HG03442 (cell line): ENCODE data around the gene RAD17.
"Not testable (repeated sequence)": the region's sequence is repeated elsewhere in the genome, so short reads cannot be mapped to it uniquely, and the experiment has no call there.

ENCODE experiments used
- ATAC-seq: cut with Tn5 transposase; IDR thresholded peaks from one replicate; pipeline ENCODE4 v1.9.1; 2021; ENCODE audit warnings: mild to moderate bottlenecking, moderate library complexity; ENCODE audit not compliant: unreplicated experiment

RAD17 gene

GRCh38 chr5:69372394-69372793 is 2.8 kb downstream of the RAD17 start:
- ATAC-seq: no peak

- ATAC-seq: peak; percentile 58
These were observed 5.4 kb downstream of the RAD17 start for GRCh38 chr5:69374911-69375446.

GRCh38 chr5:69378376-69378775 is 8.8 kb downstream of the RAD17 start:
- ATAC-seq: no peak

- ATAC-seq: no peak
These were observed 35.2 kb downstream of the RAD17 start for GRCh38 chr5:69404659-69405330.

GRCh38 chr5:69414885-69415583 is 45.4 kb downstream of the RAD17 start, which contains the start of gene MARVELD2:
Gene MARVELD2, plus strand, starts transcription at chr5:69415116. Its CDS starts 4,270 bp downstream, at chr5:69419386.
- peak; percentile 77 for ATAC-seq

GRCh38 chr5:69415584-69415958 is 46.0 kb downstream of the RAD17 start:
- no peak for ATAC-seq

- ATAC-seq: no peak
These were observed 46.6 kb downstream of the RAD17 start for GRCh38 chr5:69416180-69416579.

GRCh38 chr5:69416699-69417098 is 47.1 kb downstream of the RAD17 start:
- ATAC-seq: no peak

GRCh38 chr5:69418554-69418953 is 48.9 kb downstream of the RAD17 start:
- no peak for ATAC-seq

GRCh38 chr5:69431424-69432303 is 62.0 kb downstream of the RAD17 start:
- ATAC-seq: no peak

- ATAC-seq: peak; percentile 55
These were observed 63.0 kb downstream of the RAD17 start for GRCh38 chr5:69432412-69433206.

- not testable (repeated sequence) for ATAC-seq
These were observed 65.8 kb downstream of the RAD17 start for GRCh38 chr5:69435276-69435884.

- no peak for ATAC-seq
These were observed 74.6 kb downstream of the RAD17 start for GRCh38 chr5:69444127-69444754.

- no peak for ATAC-seq
These were observed 79.9 kb downstream of the RAD17 start for GRCh38 chr5:69449511-69449910.

- no peak for ATAC-seq
These were observed 80.5 kb downstream of the RAD17 start for GRCh38 chr5:69450116-69450515.

GRCh38 chr5:69450527-69450926 is 80.9 kb downstream of the RAD17 start:
- ATAC-seq: not testable (repeated sequence)

GRCh38 chr5:69451941-69452647 is 82.5 kb downstream of the RAD17 start:
- ATAC-seq: no peak

GRCh38 chr5:69453487-69453886 is 83.9 kb downstream of the RAD17 start:
- not testable (repeated sequence) for ATAC-seq
